A549 (cell line): ENCODE measurements around the gene PLOD3. TPM values are rescaled to one million over a fixed set of nuclear protein-coding genes. Genes with fewer than 3 reads are reported as not detected.

Source experiments
- ATAC-seq, 2 experiments: fragments of 200-7000 bp in 1 of 2; fragments of >200 bp in 1 of 2; cut with Nextera tagmentation in 1 of 2; cut with Tn5 transposase in 1 of 2; 3 replicates each; pipeline versions ENCODE4 v1.8.0 to v1.9.1; 2018 to 2020; ENCODE audit warnings: mild to moderate bottlenecking in 1 of 2, moderate library complexity in 1 of 2
- CTCF ChIA-PET: fragments of 300-600 bp; sonication (Branson Sonifier 250); formaldehyde crosslinking; extraction: SDS; loops from one replicate; lab custom pipeline; 2021; ENCODE audit warnings: antibody characterized with exemption, inconsistent platforms; lab: Yijun Ruan, JAX
- POLR2A ChIA-PET: fragments of 350-600 bp; formaldehyde crosslinking; extraction: SDS; loops from one replicate; lab custom pipeline; 2021; ENCODE audit warnings: antibody characterized with exemption, inconsistent platforms; lab: Yijun Ruan, JAX
- DNase-seq, 2 experiments: peaks; one replicate each; pipeline versions ENCODE4 v3.0.0 to v3.0.0-alpha.2; 2011 to 2016; ENCODE audit warnings: low read depth in 1 of 2, low spot score in 1 of 2
- FAIRE-seq: peaks from 2 replicates; lab custom pipeline; 2011; peaks lifted over from hg19 to GRCh38; lab: Jason Lieb, UNC
- H3K27ac ChIP-seq, 2 experiments: fragments of >200 bp; sonication (Bioruptor Twin); formaldehyde crosslinking; 3 replicates each; pipeline ENCODE4 v1.5.1; 2016 to 2017
- H3K4me1 ChIP-seq: fragments of >200 bp; sonication (Bioruptor Twin); formaldehyde crosslinking; 3 replicates; pipeline ENCODE4 v1.6.1; 2016
- H3K4me2 ChIP-seq: fragments of >200 bp; sonication (Bioruptor Twin); formaldehyde crosslinking; 3 replicates; pipeline ENCODE4 v1.6.1; 2016
- H3K4me3 ChIP-seq: fragments of >200 bp; sonication (Bioruptor Twin); formaldehyde crosslinking; 3 replicates; pipeline ENCODE4 v1.5.1; 2016
- H3K9me3 ChIP-seq: fragments of >200 bp; sonication (Bioruptor Twin); formaldehyde crosslinking; 3 replicates; pipeline ENCODE4 v1.6.1; 2016
- ATOH8 ChIP-seq: fragments of 250-450 bp; sonication (Bioruptor Pico); IDR thresholded peaks from 2 replicates; pipeline ENCODE4 v1.5.0; 2020; ENCODE audit warnings: low read depth, mild to moderate bottlenecking, moderate library complexity
- CHD4 ChIP-seq: fragments of 200-600 bp; sonication (generic); IDR thresholded peaks from 2 replicates; pipeline ENCODE4 v1.6.1; 2016; ENCODE audit warnings: antibody characterized with exemption, mild to moderate bottlenecking, borderline replicate concordance
- EHF ChIP-seq: fragments of 250-450 bp; sonication (Bioruptor Pico); IDR thresholded peaks from 2 replicates; pipeline ENCODE4 v1.5.0; 2020; ENCODE audit warnings: mild to moderate bottlenecking
- EP300 ChIP-seq, 2 experiments: fragments of >200 bp; sonication (Bioruptor Twin); formaldehyde crosslinking; IDR thresholded peaks; 2 replicates in 1 of 2; 3 replicates in 1 of 2; pipeline ENCODE4 v1.6.1; 2016 to 2017
- FOSB ChIP-seq: fragments of 250-450 bp; sonication (Bioruptor Pico); IDR thresholded peaks from 2 replicates; pipeline ENCODE4 v1.5.0; 2020; ENCODE audit warnings: mild to moderate bottlenecking, moderate library complexity
- HDAC2 ChIP-seq: fragments of 200-600 bp; sonication (generic); IDR thresholded peaks from 2 replicates; pipeline ENCODE4 v1.6.1; 2016
- JUN ChIP-seq, 2 experiments: fragments of >200 bp; sonication (Bioruptor Twin); formaldehyde crosslinking; IDR thresholded peaks; 2 replicates in 1 of 2; 3 replicates in 1 of 2; pipeline ENCODE4 v1.6.1; 2016 to 2017
- JUNB ChIP-seq: fragments of >200 bp; sonication (Bioruptor Twin); formaldehyde crosslinking; IDR thresholded peaks from 2 replicates; pipeline ENCODE4 v1.6.1; 2016
- KDM1A ChIP-seq: fragments of 200-600 bp; sonication (generic); IDR thresholded peaks from 2 replicates; pipeline ENCODE4 v1.6.1; 2016; ENCODE audit warnings: low read depth, mild to moderate bottlenecking
- MYC ChIP-seq: IDR thresholded peaks from 2 replicates; pipeline ENCODE4 v1.6.1; 2012; ENCODE audit warnings: mild to moderate bottlenecking, inconsistent platforms, low read length, improper control_type of control experiment, borderline replicate concordance
- NFE2L2 ChIP-seq: fragments of 150-350 bp; conservative IDR thresholded peaks from 2 replicates; pipeline ENCODE4 v1.6.1; 2014; ENCODE audit warnings: low read length
- NR3C1 ChIP-seq: fragments of >200 bp; sonication (Bioruptor Twin); formaldehyde crosslinking; IDR thresholded peaks from 3 replicates; pipeline ENCODE4 v1.6.1; 2017
- PHF8 ChIP-seq: fragments of 200-600 bp; sonication (generic); IDR thresholded peaks from 2 replicates; pipeline ENCODE4 v1.6.1; 2016; ENCODE audit warnings: low read depth, mild to moderate bottlenecking, antibody characterized with exemption, moderate library complexity, borderline replicate concordance
- POLR2A ChIP-seq: IDR thresholded peaks from 2 replicates; pipeline ENCODE4 v1.6.1; 2012; ENCODE audit warnings: mild to moderate bottlenecking, low read length
- RARB ChIP-seq: fragments of 250-450 bp; sonication (Bioruptor Pico); IDR thresholded peaks from 2 replicates; pipeline ENCODE4 v1.8.0; 2021; ENCODE audit warnings: mild to moderate bottlenecking, moderate library complexity
- RCOR1 ChIP-seq: fragments of 150-350 bp; IDR thresholded peaks from 2 replicates; pipeline ENCODE4 v1.6.1; 2014; ENCODE audit warnings: antibody characterized with exemption, low read length, low read depth
- RNF2 ChIP-seq: fragments of 200-600 bp; sonication (generic); IDR thresholded peaks from 2 replicates; pipeline ENCODE4 v1.6.1; 2016; ENCODE audit warnings: low read depth, mild to moderate bottlenecking, antibody characterized with exemption, moderate library complexity, borderline replicate concordance
- USF2 ChIP-seq: fragments of 450-650 bp; IDR thresholded peaks from 2 replicates; pipeline ENCODE4 v1.6.1; 2014; ENCODE audit warnings: antibody characterized with exemption
- ZNF302 ChIP-seq: fragments of 250-450 bp; sonication (Bioruptor Pico); IDR thresholded peaks from 2 replicates; pipeline ENCODE4 v1.9.0; 2021; ENCODE audit warnings: inconsistent platforms, mild to moderate bottlenecking, moderate library complexity
- WGBS: methylation state at CpG from one replicate; pipeline ENCODE4 v1.1.6; 2017; ENCODE audit errors: missing lambda C conversion rate; 5-methylcytosine and 5-hydroxymethylcytosine counted together
- polyA plus RNA-seq, 4 experiments: library from polyadenylated mRNA; depleted of rRNA in 3 of 4; stranded (reverse); fragments of >200 nt; fragmentation: RNase III in 1 of 4; extraction: RNeasy Plus Mini Kit Qiagen cat#74134 plus additional on column Dnase treatment in 1 of 4; gene quantifications; 2 replicates in 3 of 4; 3 replicates in 1 of 4; pipeline ENCODE4 v1.2.3, GENCODE V29; 2011 to 2017

Gene PLOD3
- polyA plus RNA-seq, 2 of the 4 experiments (the other 2 are of a cell fraction): 26.0 to 48.7 TPM

- Histone ChIP-seq H3K4me3 (no peak overlapping the region), H3K9me3 (no peaks in the 10 kb centered on the region), H3K4me1 (peaks cover 15% of the 10 kb centered on the region), H3K27ac (no peak overlapping the region), H3K4me2 (no peak overlapping the region)
- ATAC-seq (no peak), DNase-seq (no peak), FAIRE-seq (no peak)
- CTCF ChIA-PET: interaction anchor here (0.8 to 5.3 kb wide), 3 partner anchors 8 to 97 kb away, joined by 3 to 60 read pairs (median 7); partner anchors contain the start of gene ZNHIT1
- 90% methylated on average over 12 of the region's 12 CpGs for WGBS
- POLR2A ChIA-PET: no interaction called here
- TF ChIP-seq NFE2L2 (no peak), RNF2 (no peak), KDM1A (no peak), JUNB (no peak)
These were observed 23.6 kb upstream of the PLOD3 start for GRCh38 chr7:101241015-101241363.

- CTCF ChIA-PET: interaction anchor here (5.3 kb wide), 1 partner anchor 96 kb away, joined by 60 read pairs; no protein-coding TSS in a partner anchor
- H3K4me2 ChIP-seq: no peak overlapping the region
- FAIRE-seq (no peak), DNase-seq (no peak), ATAC-seq (no peak)
- 92% methylated on average over 31 of the region's 32 CpGs for WGBS
- H3K9me3 ChIP-seq: no peaks in the 10 kb centered on the region
- no peak for TF ChIP-seq MYC
- no peak for TF ChIP-seq NR3C1
- no peak for TF ChIP-seq POLR2A
- no peak for TF ChIP-seq HDAC2
- no peak for TF ChIP-seq JUN (IDR thresholded peaks at IDR 0.05)
- no peak for TF ChIP-seq EP300 (IDR thresholded peaks at IDR 0.05)
- TF ChIP-seq RCOR1: no peak
- TF ChIP-seq EHF (CRISPR knock-in tag): no peak
- H3K4me3 ChIP-seq: no peak overlapping the region
- POLR2A ChIA-PET: no interaction called here
- peaks cover 12% of the 10 kb centered on the region for H3K4me1 ChIP-seq
- no peak overlapping the region for H3K27ac ChIP-seq
These were observed 23.0 kb upstream of the PLOD3 start for GRCh38 chr7:101240226-101241014.

GRCh38 chr7:101239951-101240220 lies 22.5 kb upstream of the PLOD3 start:
- Histone ChIP-seq H3K27ac (no peak overlapping the region), H3K4me1 (peaks cover 10% of the 10 kb centered on the region), H3K4me2 (no peak overlapping the region), H3K9me3 (no peaks in the 10 kb centered on the region), H3K4me3 (no peak overlapping the region)
- WGBS: 92% methylated on average over 6 of the region's 9 CpGs
- CTCF ChIA-PET: interaction anchor here (3.8 kb wide), 1 partner anchor 43 kb away, joined by 16 read pairs; no protein-coding TSS in a partner anchor
- FAIRE-seq (no peak), ATAC-seq (no peak), DNase-seq (no peak)
- TF ChIP-seq ATOH8 (CRISPR knock-in tag): no peak
- TF ChIP-seq, all 56 proteins: peak for 0
- POLR2A ChIA-PET: no interaction called here

GRCh38 chr7:101239191-101239950 lies 22.0 kb upstream of the PLOD3 start:
- CTCF ChIA-PET: interaction anchor here (0.5 to 3.8 kb wide), 4 partner anchors 21 to 96 kb away, joined by 3 to 16 read pairs (median 10); partner anchors contain the start of genes PLOD3 and ZNHIT1
- no peak for ATAC-seq

More at GRCh38 chr7:101239191-101239950, 22.0 kb upstream of the PLOD3 start:
- Histone ChIP-seq H3K4me2 (no peak overlapping the region), H3K9me3 (no peaks in the 10 kb centered on the region), H3K4me3 (no peak overlapping the region), H3K4me1 (peaks cover 10% of the 10 kb centered on the region), H3K27ac (no peak overlapping the region)
- DNase-seq (no peak), FAIRE-seq (no peak)
- POLR2A ChIA-PET: interaction anchor here (1.5 kb wide), 1 partner anchor 13 kb away, joined by 4 read pairs; no protein-coding TSS in a partner anchor
- WGBS: 89% methylated on average over 26 of the region's 27 CpGs
- TF ChIP-seq EHF (CRISPR knock-in tag) (no peak), RARB (no peak), FOSB (no peak), CHD4 (no peak), USF2 (no peak), ZNF302 (CRISPR knock-in tag) (no peak), PHF8 (no peak)
